HG03439 (cell line): ENCODE data around the gene OR10J1.
"Not testable (repeated sequence)": the region's sequence is repeated elsewhere in the genome, so short reads cannot be mapped to it uniquely, and the experiment has no call there.

Experiments used
- ATAC-seq: cut with Tn5 transposase; IDR thresholded peaks from one replicate; pipeline ENCODE4 v1.9.1; 2021; ENCODE audit warnings: mild to moderate bottlenecking, moderate library complexity; ENCODE audit not compliant: unreplicated experiment

The OR10J1 gene

GRCh38 chr1:159439422-159439821 lies at the start of gene OR10J1:
OR10J1 (plus strand) TSS chr1:159439722; CDS start chr1:159439792, 70 bp downstream.
- no peak for ATAC-seq

- no peak for ATAC-seq
These were observed 32.7 kb upstream of the OR10J1 start for GRCh38 chr1:159406821-159407220.

GRCh38 chr1:159408862-159409400 lies 30.6 kb upstream of the OR10J1 start:
- ATAC-seq = no peak

- no peak for ATAC-seq
These were observed 17.7 kb upstream of the OR10J1 start for GRCh38 chr1:159421821-159422220.

- ATAC-seq = no peak
These were observed 11.0 kb upstream of the OR10J1 start for GRCh38 chr1:159428536-159428935.

GRCh38 chr1:159429074-159429861 lies 10.3 kb upstream of the OR10J1 start:
- ATAC-seq = no peak

GRCh38 chr1:159430985-159431384 lies 8.5 kb upstream of the OR10J1 start:
- no peak for ATAC-seq

GRCh38 chr1:159431904-159432303 lies 7.6 kb upstream of the OR10J1 start, which contains the start of gene OR10J4:
OR10J4 (plus strand) TSS chr1:159432204.
- ATAC-seq = no peak

GRCh38 chr1:159436469-159436868 lies 3.1 kb upstream of the OR10J1 start:
- ATAC-seq = no peak

GRCh38 chr1:159441360-159441759 lies 1.8 kb downstream of the OR10J1 start:
- no peak for ATAC-seq

- no peak for ATAC-seq
These were observed 2.9 kb downstream of the OR10J1 start for GRCh38 chr1:159442428-159442827.

GRCh38 chr1:159443066-159443750 lies 3.7 kb downstream of the OR10J1 start:
- ATAC-seq = no peak

GRCh38 chr1:159444511-159444910 lies 5.0 kb downstream of the OR10J1 start:
- ATAC-seq = no peak

- ATAC-seq = no peak
These were observed 8.7 kb downstream of the OR10J1 start for GRCh38 chr1:159448181-159448580.

- not testable (repeated sequence) for ATAC-seq
These were observed 10.1 kb downstream of the OR10J1 start for GRCh38 chr1:159449605-159450004.

- no peak for ATAC-seq
These were observed 20.0 kb downstream of the OR10J1 start for GRCh38 chr1:159459551-159459950.

- ATAC-seq = no peak
These were observed 25.7 kb downstream of the OR10J1 start for GRCh38 chr1:159465191-159465603.

- no peak for ATAC-seq
These were observed 28.8 kb downstream of the OR10J1 start for GRCh38 chr1:159468321-159468720.

- ATAC-seq = no peak
These were observed 30.5 kb downstream of the OR10J1 start for GRCh38 chr1:159469921-159470533.

- ATAC-seq = no peak
These were observed 33.8 kb downstream of the OR10J1 start for GRCh38 chr1:159473335-159473734.

- ATAC-seq = no peak
These were observed 35.4 kb downstream of the OR10J1 start for GRCh38 chr1:159474926-159475325.
